ENCODE data around the gene ADCY2. TPM values are rescaled to one million over a fixed set of nuclear protein-coding genes. Genes with fewer than 3 reads are reported as not detected.

Gene ADCY2
- total and polyA plus RNA-seq, 2 of the 13 experiments (the other 11 are each of a cell fraction or from before 2014, with no cell fraction given), result not detected

DNA sequence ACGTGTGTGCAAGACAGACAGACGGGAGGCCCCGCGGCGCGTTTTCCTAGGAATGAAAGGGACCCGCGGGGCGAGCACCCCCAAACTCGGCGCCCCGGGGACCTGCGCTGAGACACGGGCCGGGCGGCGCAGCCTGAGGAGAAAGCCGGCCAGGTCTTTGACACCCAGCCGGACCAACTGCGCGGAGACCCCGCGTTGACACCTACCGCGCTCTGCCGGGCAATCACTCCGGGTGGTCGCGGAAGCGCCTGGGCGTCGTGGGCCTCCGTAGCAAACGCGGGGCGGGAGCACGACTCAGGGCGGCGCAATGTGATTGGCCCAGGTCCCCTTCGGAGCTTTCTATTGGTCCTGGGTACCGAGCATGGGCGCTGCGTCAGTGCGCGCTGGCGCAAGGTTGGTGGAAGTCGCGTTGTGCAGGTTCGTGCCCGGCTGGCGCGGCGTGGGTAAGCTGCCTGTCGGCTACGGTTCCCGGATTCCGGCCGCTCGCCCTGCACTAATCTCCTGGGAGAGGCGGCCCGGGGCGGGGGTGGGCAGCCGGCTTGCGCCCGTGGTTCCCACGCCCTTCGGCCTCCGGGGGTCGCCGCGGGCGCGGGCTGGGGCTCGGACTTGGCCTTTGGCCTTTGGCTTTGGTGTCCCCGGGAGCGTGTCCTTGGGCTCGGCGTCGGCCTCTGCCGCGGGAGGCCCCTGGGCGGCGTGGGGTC is 473.0 kb downstream of the ADCY2 start, which contains the start of the genes FASTKD3 and MTRR (continued):
- TF ChIP-seq, protein P1, sequence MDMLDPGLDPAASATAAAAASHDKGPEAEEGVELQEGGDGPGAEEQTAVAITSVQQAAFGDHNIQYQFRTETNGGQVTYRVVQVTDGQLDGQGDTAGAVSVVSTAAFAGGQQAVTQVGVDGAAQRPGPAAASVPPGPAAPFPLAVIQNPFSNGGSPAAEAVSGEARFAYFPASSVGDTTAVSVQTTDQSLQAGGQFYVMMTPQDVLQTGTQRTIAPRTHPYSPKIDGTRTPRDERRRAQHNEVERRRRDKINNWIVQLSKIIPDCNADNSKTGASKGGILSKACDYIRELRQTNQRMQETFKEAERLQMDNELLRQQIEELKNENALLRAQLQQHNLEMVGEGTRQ (IDR thresholded peaks at IDR 0.05; ENCODE audit: low read depth, low read length), result no peak
- TF ChIP-seq, protein P1 (CRISPR knock-in tag; IDR thresholded peaks at IDR 0.05; ENCODE audit: borderline replicate concordance), result no peak
- TF ChIP-seq TAF1 (CRISPR knock-in tag; IDR thresholded peaks at IDR 0.05), result peak; percentile 72; the same call in 1 of the 2 replicates
- peak; percentile 94 for TF ChIP-seq RBFOX2 (IDR thresholded peaks at IDR 0.05; ENCODE audit: low read depth, low read length)
- TF ChIP-seq ZNF552 (CRISPR knock-in tag; IDR thresholded peaks at IDR 0.05; ENCODE audit: borderline replicate concordance), result peak; percentile 73; the same call in 1 of the 2 replicates
- TF ChIP-seq ZNF577 (CRISPR knock-in tag; IDR thresholded peaks at IDR 0.05; ENCODE audit: borderline replicate concordance, low read depth), result no peak
- TF ChIP-seq, protein P2, sequence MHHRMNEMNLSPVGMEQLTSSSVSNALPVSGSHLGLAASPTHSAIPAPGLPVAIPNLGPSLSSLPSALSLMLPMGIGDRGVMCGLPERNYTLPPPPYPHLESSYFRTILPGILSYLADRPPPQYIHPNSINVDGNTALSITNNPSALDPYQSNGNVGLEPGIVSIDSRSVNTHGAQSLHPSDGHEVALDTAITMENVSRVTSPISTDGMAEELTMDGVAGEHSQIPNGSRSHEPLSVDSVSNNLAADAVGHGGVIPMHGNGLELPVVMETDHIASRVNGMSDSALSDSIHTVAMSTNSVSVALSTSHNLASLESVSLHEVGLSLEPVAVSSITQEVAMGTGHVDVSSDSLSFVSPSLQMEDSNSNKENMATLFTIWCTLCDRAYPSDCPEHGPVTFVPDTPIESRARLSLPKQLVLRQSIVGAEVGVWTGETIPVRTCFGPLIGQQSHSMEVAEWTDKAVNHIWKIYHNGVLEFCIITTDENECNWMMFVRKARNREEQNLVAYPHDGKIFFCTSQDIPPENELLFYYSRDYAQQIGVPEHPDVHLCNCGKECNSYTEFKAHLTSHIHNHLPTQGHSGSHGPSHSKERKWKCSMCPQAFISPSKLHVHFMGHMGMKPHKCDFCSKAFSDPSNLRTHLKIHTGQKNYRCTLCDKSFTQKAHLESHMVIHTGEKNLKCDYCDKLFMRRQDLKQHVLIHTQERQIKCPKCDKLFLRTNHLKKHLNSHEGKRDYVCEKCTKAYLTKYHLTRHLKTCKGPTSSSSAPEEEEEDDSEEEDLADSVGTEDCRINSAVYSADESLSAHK (CRISPR knock-in tag; IDR thresholded peaks at IDR 0.05; ENCODE audit: borderline replicate concordance), result no peak
- peak; percentile 53; the same call in 1 of the 2 replicates for TF ChIP-seq REPIN1 (CRISPR knock-in tag; IDR thresholded peaks at IDR 0.05; ENCODE audit: borderline replicate concordance, low read depth)
- TF ChIP-seq, protein P3, sequence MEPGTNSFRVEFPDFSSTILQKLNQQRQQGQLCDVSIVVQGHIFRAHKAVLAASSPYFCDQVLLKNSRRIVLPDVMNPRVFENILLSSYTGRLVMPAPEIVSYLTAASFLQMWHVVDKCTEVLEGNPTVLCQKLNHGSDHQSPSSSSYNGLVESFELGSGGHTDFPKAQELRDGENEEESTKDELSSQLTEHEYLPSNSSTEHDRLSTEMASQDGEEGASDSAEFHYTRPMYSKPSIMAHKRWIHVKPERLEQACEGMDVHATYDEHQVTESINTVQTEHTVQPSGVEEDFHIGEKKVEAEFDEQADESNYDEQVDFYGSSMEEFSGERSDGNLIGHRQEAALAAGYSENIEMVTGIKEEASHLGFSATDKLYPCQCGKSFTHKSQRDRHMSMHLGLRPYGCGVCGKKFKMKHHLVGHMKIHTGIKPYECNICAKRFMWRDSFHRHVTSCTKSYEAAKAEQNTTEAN (CRISPR knock-in tag; conservative IDR thresholded peaks at IDR 0.05), result no peak
- TF ChIP-seq, protein P4, sequence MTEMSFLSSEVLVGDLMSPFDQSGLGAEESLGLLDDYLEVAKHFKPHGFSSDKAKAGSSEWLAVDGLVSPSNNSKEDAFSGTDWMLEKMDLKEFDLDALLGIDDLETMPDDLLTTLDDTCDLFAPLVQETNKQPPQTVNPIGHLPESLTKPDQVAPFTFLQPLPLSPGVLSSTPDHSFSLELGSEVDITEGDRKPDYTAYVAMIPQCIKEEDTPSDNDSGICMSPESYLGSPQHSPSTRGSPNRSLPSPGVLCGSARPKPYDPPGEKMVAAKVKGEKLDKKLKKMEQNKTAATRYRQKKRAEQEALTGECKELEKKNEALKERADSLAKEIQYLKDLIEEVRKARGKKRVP (CRISPR knock-in tag; IDR thresholded peaks at IDR 0.05), result peak in 1 of 2 experiments; percentile 69; a peak in 2 of 4 replicates
- TF ChIP-seq ZNF709 (CRISPR knock-in tag; IDR thresholded peaks at IDR 0.05), result no peak
- TF ChIP-seq IKZF4 (CRISPR knock-in tag; IDR thresholded peaks at IDR 0.05; ENCODE audit: borderline replicate concordance, low read depth, not compliant biosample characterization), result peak; percentile 70
- TF ChIP-seq ZNF850 (CRISPR knock-in tag; conservative IDR thresholded peaks at IDR 0.05), result no peak
- TF ChIP-seq NFYC (CRISPR knock-in tag; IDR thresholded peaks at IDR 0.05), result peak; percentile 95
- TF ChIP-seq HHEX (CRISPR knock-in tag; IDR thresholded peaks at IDR 0.05), result no peak
- TF ChIP-seq KLF9 (CRISPR knock-in tag; IDR thresholded peaks at IDR 0.05; ENCODE audit: low read depth), result no peak
- TF ChIP-seq, protein P5, sequence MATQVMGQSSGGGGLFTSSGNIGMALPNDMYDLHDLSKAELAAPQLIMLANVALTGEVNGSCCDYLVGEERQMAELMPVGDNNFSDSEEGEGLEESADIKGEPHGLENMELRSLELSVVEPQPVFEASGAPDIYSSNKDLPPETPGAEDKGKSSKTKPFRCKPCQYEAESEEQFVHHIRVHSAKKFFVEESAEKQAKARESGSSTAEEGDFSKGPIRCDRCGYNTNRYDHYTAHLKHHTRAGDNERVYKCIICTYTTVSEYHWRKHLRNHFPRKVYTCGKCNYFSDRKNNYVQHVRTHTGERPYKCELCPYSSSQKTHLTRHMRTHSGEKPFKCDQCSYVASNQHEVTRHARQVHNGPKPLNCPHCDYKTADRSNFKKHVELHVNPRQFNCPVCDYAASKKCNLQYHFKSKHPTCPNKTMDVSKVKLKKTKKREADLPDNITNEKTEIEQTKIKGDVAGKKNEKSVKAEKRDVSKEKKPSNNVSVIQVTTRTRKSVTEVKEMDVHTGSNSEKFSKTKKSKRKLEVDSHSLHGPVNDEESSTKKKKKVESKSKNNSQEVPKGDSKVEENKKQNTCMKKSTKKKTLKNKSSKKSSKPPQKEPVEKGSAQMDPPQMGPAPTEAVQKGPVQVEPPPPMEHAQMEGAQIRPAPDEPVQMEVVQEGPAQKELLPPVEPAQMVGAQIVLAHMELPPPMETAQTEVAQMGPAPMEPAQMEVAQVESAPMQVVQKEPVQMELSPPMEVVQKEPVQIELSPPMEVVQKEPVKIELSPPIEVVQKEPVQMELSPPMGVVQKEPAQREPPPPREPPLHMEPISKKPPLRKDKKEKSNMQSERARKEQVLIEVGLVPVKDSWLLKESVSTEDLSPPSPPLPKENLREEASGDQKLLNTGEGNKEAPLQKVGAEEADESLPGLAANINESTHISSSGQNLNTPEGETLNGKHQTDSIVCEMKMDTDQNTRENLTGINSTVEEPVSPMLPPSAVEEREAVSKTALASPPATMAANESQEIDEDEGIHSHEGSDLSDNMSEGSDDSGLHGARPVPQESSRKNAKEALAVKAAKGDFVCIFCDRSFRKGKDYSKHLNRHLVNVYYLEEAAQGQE (IDR thresholded peaks at IDR 0.05; ENCODE audit: borderline replicate concordance in 1 of 2, low read depth in 1 of 2, low read length in 2 of 2), result no peak
- TF ChIP-seq ZBTB3 (CRISPR knock-in tag; IDR thresholded peaks at IDR 0.05; ENCODE audit: borderline replicate concordance, low read depth), result 0 out of 2 replicates have a peak, but pooled peaks have one; percentile 15
